H1 (cell line): ENCODE measurements around the gene ARHGEF38.

Source experiments
- ASH2L ChIP-seq: fragments of 200-600, 300-600 bp; sonication (generic); IDR thresholded peaks from one replicate; pipeline ENCODE4 v1.7.1; 2017; ENCODE audit warnings: low read length
- CTCF ChIP-seq, 3 experiments: IDR thresholded peaks; 1 replicate in 2 of 3; 2 replicates in 1 of 3; pipeline versions ENCODE4 v1.5.1 to v1.6.1; 2011; ENCODE audit warnings: low read length in 3 of 3, mild to moderate bottlenecking in 3 of 3, inconsistent platforms in 2 of 3, low read depth in 1 of 3, moderate library complexity in 1 of 3; ENCODE audit not compliant: insufficient read depth in 1 of 3; ENCODE audit errors: control extremely low read depth in 1 of 3
- RAD21 ChIP-seq, 2 experiments: IDR thresholded peaks in 1 of 2; conservative IDR thresholded peaks in 1 of 2; 2 replicates each; pipeline ENCODE4 v1.6.1; 2011; ENCODE audit warnings: low read depth in 2 of 2, low read length in 2 of 2, improper control_type of control experiment in 1 of 2, inconsistent platforms in 1 of 2, mild to moderate bottlenecking in 1 of 2, moderate library complexity in 1 of 2
- RNF2 ChIP-seq: fragments of 200-900, 300-1000 bp; sonication (generic); IDR thresholded peaks from 2 replicates; pipeline ENCODE4 v1.7.1; 2016; ENCODE audit warnings: borderline replicate concordance, low read depth, mild to moderate bottlenecking, antibody characterized with exemption, low read length; ENCODE audit not compliant: poor library complexity, severe bottlenecking; ENCODE audit errors: missing control alignments
- SIN3A ChIP-seq, 2 experiments: IDR thresholded peaks in 1 of 2; conservative IDR thresholded peaks in 1 of 2; 2 replicates each; pipeline ENCODE4 v1.6.1; 2011 to 2012; ENCODE audit warnings: low read length in 2 of 2, improper control_type of control experiment in 1 of 2, low read depth in 1 of 2, mild to moderate bottlenecking in 1 of 2
- YY1 ChIP-seq: IDR thresholded peaks from 2 replicates; pipeline ENCODE4 v1.6.1; 2011; ENCODE audit warnings: low read depth, mild to moderate bottlenecking, low read length

- TF ChIP-seq CTCF (IDR thresholded peaks at IDR 0.05; ENCODE audit: control extremely low read depth in 1 of 3, insufficient read depth in 1 of 3, low read depth in 1 of 3, low read length in 3 of 3) (no peak), ASH2L (no peak), YY1 (no peak), RAD21 (IDR thresholded peaks at IDR 0.05 in 1 of 2, conservative IDR thresholded peaks at IDR 0.05 in 1 of 2; ENCODE audit: low read depth in 2 of 2, low read length in 2 of 2) (no peak), RNF2 (no peak), SIN3A (conservative IDR thresholded peaks at IDR 0.05 in 1 of 2, IDR thresholded peaks at IDR 0.05 in 1 of 2; ENCODE audit: low read depth in 1 of 2, low read length in 2 of 2) (no peak)
Observed at GRCh38 chr4:105536601-105537000, 15.8 kb upstream of the ARHGEF38 start.
